ENCODE measurements around the gene ADAT3.
A peak's percentile ranks its signal among the peaks of the same experiment; 100 is the strongest.

ADAT3 gene

DNA sequence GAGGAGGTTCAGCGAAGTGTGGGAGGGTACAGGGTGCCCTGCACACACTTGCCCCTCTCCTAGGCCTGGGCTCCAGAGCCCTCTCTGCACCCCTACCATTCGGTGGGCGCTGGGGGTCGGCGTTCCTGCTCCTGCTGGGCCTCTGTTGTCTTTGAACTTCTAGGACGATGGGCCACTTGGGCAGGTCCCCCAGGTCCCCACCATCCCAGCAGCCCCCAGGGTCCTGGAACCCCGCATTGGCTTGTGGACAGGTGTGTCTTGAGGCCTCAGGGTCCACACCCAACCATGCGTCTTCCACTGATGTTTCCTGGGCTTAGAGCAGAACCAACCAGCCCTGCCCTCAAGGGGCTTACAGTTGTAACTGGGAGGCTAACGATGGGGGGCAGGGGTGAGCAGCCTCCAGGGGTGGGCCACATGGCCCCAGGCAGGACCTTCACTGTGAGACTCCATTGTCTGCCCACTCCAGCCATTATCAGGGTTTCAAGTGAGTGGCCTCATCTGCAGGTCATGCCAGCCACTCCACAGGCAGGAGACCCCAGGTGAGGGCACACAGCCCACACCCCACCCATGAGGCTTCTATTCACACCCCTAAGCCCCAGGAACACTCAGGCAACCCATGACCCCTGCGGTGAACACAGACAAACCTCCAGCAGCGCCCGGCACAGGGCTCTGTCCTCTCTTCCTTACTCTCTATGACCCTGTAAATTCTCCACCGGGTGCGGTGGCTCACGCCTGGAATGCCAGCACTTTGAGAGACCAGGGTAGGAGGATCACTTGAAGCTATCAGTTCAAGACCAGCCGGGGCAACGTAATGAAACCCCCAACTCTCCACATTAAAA is 39.8 kb upstream of the ADAT3 start:
- H3K4me3 ChIP-seq (ENCODE audit: low read depth in 1 of 2, low read length in 2 of 2) = peak overlapping the region; percentile 67 to 71; a peak in 3 of 4 replicates

DNA sequence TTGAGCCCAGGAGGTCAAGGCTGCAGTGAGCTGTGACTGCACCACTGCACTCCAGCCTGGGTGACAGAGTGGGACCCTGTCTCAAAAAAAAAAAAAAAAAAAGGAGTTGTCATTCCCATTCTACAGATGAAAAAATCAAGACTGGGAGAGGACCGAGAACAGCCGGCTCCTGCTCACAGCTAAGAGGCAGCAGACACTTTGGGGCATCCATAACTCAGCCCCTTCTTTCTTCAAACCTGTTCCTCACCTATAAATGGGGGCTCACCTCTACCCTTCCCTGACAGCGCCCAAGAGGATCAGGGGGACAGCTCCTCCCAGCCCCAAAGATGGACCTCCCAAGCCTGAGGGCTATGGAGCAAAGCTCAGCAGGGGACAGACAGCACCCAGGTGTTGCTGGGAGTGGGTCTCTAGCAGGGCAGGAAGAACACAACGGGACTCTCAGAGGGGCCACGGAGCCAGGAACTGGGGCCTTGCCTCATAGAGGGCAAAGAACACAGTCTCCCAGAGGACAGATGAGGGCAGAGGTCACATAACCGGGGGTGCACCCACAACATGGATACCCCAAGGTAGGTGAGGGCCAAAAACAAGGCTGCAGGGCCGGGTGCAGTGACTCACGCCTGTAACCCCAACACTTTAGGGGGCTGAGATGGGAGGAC is 38.4 kb upstream of the ADAT3 start:
- Histone ChIP-seq H3K27ac (ENCODE audit: low read length) (no peak overlapping the region), H2AFZ (ENCODE audit: low read depth, low read length) (no peak overlapping the region), H3K4me2 (ENCODE audit: insufficient read depth, low read length) (no peak overlapping the region), H3K27me3 (ENCODE audit: insufficient read depth, low read length, poor library complexity) (no peaks in the 10 kb centered on the region), H3K79me2 (ENCODE audit: insufficient read depth, low read length) (peaks cover 44% of the 10 kb centered on the region), H4K20me1 (ENCODE audit: insufficient read depth, low read length) (peaks cover 16% of the 10 kb centered on the region), H3K9me3 (ENCODE audit: insufficient read depth, low read length, severe bottlenecking) (no peaks in the 10 kb centered on the region), H3K9ac (ENCODE audit: low read depth, low read length) (no peak overlapping the region), H3K4me3 (ENCODE audit: low read depth in 1 of 2, low read length in 2 of 2) (no peak overlapping the region), H3K36me3 (ENCODE audit: insufficient read depth, low read length) (peaks cover 5% of the 10 kb centered on the region), H3K4me1 (ENCODE audit: insufficient read depth, low read length) (peaks cover 22% of the 10 kb centered on the region)
- DNase-seq (no peak), ATAC-seq (ENCODE audit: insufficient read depth, low read depth) (no peak)
- no peak for TF ChIP-seq EZH2 (IDR thresholded peaks at IDR 0.05; ENCODE audit: borderline replicate concordance, low read depth, low read length, severe bottlenecking)
- TF ChIP-seq CTCF (IDR thresholded peaks at IDR 0.05; ENCODE audit: borderline replicate concordance, extremely low read depth, low read length, poor library complexity, severe bottlenecking) = no peak

More for the DNA sequence above, 39.8 kb upstream of the ADAT3 start:
- Histone ChIP-seq H3K9me3 (ENCODE audit: insufficient read depth, low read length, severe bottlenecking) (no peaks in the 10 kb centered on the region), H3K9ac (ENCODE audit: low read depth, low read length) (peak overlapping the region; percentile 75), H3K4me1 (ENCODE audit: insufficient read depth, low read length) (peaks cover 31% of the 10 kb centered on the region), H3K4me2 (ENCODE audit: insufficient read depth, low read length) (peak overlapping the region; percentile 80), H4K20me1 (ENCODE audit: insufficient read depth, low read length) (peaks cover 25% of the 10 kb centered on the region), H3K27ac (ENCODE audit: low read length) (peak overlapping the region; percentile 83), H2AFZ (ENCODE audit: low read depth, low read length) (peak overlapping the region; percentile 73; the same call in 1 of the 2 replicates), H3K36me3 (ENCODE audit: insufficient read depth, low read length) (no peaks in the 10 kb centered on the region), H3K79me2 (ENCODE audit: insufficient read depth, low read length) (peaks cover 48% of the 10 kb centered on the region), H3K27me3 (ENCODE audit: insufficient read depth, low read length, poor library complexity) (no peaks in the 10 kb centered on the region)
- ATAC-seq (ENCODE audit: insufficient read depth, low read depth) (no peak), DNase-seq (no peak)
- TF ChIP-seq EZH2 (IDR thresholded peaks at IDR 0.05; ENCODE audit: borderline replicate concordance, low read depth, low read length, severe bottlenecking) (no peak), CTCF (IDR thresholded peaks at IDR 0.05; ENCODE audit: borderline replicate concordance, extremely low read depth, low read length, poor library complexity, severe bottlenecking) (no peak)

- ATAC-seq (ENCODE audit: insufficient read depth, low read depth) = no peak
- no peak overlapping the region for H3K4me2 ChIP-seq (ENCODE audit: insufficient read depth, low read length)
- H3K79me2 ChIP-seq (ENCODE audit: insufficient read depth, low read length) = peaks cover 43% of the 10 kb centered on the region
- H2AFZ ChIP-seq (ENCODE audit: low read depth, low read length) = no peak overlapping the region
- peaks cover 17% of the 10 kb centered on the region for H3K4me1 ChIP-seq (ENCODE audit: insufficient read depth, low read length)
- peaks cover 13% of the 10 kb centered on the region for H4K20me1 ChIP-seq (ENCODE audit: insufficient read depth, low read length)
- DNase-seq = no peak
- no peak overlapping the region for H3K9ac ChIP-seq (ENCODE audit: low read depth, low read length)
- TF ChIP-seq CTCF (IDR thresholded peaks at IDR 0.05; ENCODE audit: borderline replicate concordance, extremely low read depth, low read length, poor library complexity, severe bottlenecking) = no peak
- no peak for TF ChIP-seq EZH2 (IDR thresholded peaks at IDR 0.05; ENCODE audit: borderline replicate concordance, low read depth, low read length, severe bottlenecking)
- no peaks in the 10 kb centered on the region for H3K27me3 ChIP-seq (ENCODE audit: insufficient read depth, low read length, poor library complexity)
- no peaks in the 10 kb centered on the region for H3K9me3 ChIP-seq (ENCODE audit: insufficient read depth, low read length, severe bottlenecking)
- H3K4me3 ChIP-seq (ENCODE audit: low read depth in 1 of 2, low read length in 2 of 2) = no peak overlapping the region
- no peak overlapping the region for H3K27ac ChIP-seq (ENCODE audit: low read length)
- H3K36me3 ChIP-seq (ENCODE audit: insufficient read depth, low read length) = peaks cover 7% of the 10 kb centered on the region
Observed at GRCh38 chr19:1867349-1867724, 37.9 kb upstream of the ADAT3 start.
